Kidney glomerular epithelial cell (primary cell): ENCODE data around the gene CDC42EP1.

Experiments
- DNase-seq: peaks from one replicate; lab custom pipeline; 2025; lab: John Stamatoyannopoulos, UW

The CDC42EP1 gene

GRCh38 chr22:37560608-37561211 is 430 bp downstream of the CDC42EP1 start:
- DNase-seq = peak; percentile 41

DNA sequence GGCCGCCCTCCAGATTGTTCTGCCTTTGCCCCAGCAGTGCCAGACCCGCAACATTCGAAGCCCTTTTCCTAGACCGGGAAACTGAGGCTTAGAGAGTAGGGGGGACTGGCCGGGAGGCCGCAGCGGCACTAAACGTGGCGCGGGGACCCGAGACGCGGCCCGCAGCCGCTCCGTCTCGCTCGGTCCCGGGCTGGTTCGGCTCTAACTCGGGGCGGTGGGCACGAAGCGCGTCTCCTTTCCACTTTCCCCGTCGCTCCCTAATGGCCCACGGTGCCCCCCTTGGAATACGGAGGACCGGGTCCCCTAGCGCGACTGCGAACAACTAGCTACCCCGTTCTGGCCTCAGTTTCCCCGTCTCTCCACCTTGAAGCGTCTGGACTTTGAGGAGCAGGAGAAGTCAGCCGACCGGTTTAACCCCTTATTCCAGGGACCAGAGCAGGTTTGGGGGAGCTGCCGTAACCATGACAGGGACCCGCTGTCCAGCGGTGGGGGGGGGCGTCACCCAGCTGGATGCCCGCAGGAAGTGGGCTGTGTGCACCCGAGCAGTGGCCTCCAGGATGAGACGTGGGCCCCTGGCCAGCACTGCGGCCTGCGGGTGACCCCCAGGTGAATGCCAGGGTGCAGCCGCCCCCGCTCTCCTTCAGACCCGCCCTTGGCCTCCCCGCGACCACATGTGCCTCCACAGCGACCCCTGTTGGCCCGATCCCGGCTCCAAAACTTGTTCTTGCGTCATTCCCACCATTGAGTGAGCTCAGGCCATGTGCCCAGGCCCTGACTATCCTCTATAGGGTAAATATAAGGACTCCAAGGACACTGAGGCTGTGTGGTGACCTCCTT is 1.1 kb downstream of the CDC42EP1 start:
- DNase-seq = peak; percentile 81

- DNase-seq = no peak
These were observed 2.0 kb downstream of the CDC42EP1 start for GRCh38 chr22:37562049-37562875.

GRCh38 chr22:37563153-37564081 is 3.1 kb downstream of the CDC42EP1 start:
- peak; percentile 98 for DNase-seq

DNA sequence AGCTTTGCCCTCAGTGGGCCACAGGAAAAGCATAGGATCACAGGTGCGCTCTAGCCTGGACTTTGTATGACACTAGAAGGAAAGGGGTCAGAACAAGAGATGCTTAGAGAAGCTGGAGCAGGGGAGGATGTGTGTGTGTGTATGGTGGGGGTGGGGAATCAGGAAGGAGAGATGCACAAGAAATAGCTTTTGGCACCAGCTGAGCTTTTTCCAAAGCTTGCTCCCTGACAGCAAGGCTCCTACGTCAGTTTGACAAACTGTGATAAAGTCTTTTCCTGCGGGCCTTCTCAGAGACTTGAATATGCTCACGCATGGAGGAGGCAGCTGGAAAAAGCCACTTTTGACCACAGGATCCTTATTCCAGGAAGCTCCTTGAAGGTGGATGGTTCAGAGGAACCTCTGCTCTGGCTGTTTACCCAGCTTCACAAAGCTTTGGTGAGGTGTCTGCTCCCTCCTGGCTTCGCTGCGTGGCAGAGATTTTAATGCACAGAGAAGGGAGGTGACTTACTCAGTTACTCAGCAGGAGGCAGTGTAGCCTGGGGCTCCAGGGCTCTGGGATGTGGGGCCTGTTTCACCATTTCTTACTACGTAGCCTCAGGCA is 3.9 kb downstream of the CDC42EP1 start:
- DNase-seq = peak; percentile 34

DNA sequence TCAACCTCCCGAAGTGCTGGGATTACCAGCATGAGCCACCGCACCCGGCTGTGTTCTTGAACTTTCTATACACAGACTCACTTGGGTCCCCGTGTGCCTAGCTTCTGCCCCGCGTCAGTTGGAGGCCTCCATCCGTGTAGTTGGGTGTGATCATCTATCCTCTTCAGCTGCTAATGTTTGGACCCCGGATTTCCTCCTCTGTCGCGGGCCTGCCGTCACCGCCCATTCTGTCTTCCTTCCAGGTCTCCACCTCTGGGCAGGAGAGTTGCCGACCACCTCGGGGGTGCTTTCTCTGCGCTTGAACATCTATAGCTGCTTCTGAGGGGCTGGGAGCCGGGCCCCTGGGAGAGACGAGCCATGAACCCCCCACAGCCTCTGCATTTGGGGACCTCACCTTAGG is 5.5 kb downstream of the CDC42EP1 start:
- DNase-seq = no peak

DNA sequence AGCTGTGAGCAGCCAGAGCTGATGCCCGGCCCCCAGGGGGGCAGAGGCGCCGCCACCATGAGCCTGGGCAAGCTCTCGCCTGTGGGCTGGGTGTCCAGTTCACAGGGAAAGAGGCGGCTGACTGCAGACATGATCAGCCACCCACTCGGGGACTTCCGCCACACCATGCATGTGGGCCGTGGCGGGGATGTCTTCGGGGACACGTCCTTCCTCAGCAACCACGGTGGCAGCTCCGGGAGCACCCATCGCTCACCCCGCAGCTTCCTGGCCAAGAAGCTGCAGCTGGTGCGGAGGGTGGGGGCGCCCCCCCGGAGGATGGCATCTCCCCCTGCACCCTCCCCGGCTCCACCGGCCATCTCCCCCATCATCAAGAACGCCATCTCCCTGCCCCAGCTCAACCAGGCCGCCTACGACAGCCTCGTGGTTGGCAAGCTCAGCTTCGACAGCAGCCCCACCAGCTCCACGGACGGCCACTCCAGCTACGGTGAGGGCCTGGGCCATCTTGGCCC is 6.1 kb downstream of the CDC42EP1 start:
- no peak for DNase-seq

DNA sequence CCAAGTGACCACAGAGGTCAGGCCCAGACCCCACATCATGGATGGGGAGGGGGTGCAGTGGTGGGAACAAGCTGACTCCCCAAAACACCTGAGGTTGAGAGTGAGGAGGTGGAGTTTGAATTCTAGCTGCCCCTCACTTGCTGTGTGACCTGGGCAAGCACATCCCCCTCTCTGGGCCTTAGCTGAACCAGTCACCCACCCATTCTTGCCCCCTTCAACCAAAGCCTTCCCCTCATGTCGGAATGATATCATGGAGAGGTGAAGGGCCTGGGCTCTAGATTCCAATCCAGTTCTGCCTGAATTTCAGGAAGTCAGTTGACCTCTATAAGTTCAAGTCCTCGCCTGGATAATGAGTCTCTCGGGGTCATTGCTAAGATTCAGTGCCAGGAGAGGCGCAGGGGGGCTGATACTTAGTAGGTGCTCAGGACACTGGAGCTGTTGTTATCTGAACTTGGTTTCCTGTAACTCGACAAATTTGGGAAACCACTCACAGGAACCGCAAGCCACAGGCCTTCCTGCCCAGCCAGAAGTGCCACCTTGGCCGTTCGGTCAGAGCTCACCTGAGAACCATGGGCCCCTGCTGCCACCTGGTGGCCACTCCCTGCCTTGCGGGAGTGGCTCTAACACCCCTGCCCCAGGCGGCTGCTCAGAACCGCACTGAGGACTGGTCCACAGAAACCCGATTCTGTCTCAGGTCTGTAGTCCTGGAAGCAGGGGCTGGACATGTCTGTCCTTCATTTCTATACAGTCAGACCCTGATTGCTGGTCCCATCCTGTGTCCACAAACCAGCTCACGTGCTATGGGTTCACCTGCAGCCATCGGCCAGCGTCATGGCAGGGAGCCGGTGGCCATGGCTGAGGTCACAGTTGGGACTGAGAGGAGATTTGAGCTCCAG is 6.9 kb downstream of the CDC42EP1 start:
- DNase-seq = peak; percentile 50

DNA sequence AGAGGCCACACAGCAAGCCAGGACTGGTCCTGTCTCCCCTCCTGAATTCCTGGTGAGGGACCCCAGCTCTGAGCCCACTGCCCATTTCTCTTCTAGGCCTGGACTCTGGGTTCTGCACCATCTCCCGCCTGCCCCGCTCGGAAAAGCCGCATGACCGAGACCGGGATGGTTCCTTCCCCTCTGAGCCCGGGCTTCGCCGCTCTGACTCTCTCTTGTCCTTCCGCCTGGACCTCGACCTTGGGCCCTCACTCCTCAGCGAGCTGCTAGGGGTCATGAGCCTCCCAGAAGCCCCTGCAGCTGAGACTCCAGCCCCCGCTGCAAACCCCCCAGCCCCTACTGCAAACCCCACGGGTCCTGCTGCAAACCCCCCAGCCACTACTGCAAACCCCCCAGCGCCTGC is 7.7 kb downstream of the CDC42EP1 start:
- DNase-seq = no peak

- DNase-seq = no peak
These were observed 8.2 kb downstream of the CDC42EP1 start for GRCh38 chr22:37568448-37569008.

DNA sequence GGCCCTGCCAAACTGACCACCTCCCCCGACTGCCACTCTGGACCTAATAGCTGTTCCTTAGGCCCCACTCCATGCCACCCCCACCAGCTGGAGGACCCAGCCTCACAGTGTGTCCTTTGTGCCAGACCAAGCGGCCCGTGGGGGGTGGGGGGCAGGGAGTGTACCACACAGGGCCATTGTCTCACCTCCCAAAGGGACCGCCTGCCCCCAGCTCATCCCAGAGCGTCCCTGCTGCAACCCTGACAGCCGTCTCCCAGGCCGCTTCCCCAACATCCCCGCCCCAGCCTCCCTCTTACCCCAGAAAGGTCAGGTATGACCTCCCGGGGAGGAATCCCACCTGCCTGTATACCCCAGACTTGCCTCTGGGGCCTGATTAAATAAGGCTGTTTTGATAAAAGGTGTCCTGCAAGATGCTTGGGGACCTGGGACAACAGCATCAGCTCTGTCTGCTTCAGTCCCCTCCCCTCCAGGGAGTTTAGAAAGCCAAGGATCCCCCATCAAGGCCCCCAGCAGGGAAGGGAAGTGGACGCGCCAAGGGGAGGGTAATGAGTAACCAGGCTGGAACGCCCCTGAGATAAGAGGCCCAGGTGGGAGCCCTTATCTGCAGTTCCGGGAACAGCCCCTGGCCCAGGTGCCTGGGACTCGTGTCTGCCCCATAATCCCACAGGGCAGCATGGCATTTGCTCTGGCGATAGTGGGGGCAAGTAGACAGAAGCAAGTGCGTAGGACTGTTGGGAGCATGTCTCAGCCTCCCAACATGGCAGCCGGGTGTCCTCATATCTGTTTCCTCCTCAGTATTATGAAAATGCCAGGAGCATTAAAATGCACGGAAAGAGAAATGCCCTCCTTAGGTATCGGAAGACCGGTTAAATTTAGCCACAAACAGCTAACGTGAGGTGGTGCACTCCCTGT is 9.0 kb downstream of the CDC42EP1 start:
- no peak for DNase-seq

- DNase-seq = no peak
These were observed 9.8 kb downstream of the CDC42EP1 start for GRCh38 chr22:37569921-37570660.

DNA sequence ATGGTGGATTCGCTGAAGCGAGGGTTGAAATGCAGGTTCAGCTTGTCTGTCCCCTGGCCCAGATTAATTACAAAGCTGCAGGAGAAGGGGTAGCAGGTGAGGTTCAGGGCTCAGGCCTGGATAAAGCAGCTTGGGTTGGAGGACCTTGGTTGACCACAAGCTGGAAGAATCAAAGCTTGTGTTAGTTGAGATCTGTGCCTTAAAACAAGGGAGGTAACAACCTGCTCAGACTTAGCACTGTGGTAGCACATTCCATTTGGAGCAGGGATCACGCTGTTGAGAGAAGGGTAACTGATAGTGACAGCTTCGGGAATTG is 10.3 kb downstream of the CDC42EP1 start:
- no peak for DNase-seq

- DNase-seq = peak; percentile 39
These were observed 11.1 kb downstream of the CDC42EP1 start for GRCh38 chr22:37571258-37571991.

DNA sequence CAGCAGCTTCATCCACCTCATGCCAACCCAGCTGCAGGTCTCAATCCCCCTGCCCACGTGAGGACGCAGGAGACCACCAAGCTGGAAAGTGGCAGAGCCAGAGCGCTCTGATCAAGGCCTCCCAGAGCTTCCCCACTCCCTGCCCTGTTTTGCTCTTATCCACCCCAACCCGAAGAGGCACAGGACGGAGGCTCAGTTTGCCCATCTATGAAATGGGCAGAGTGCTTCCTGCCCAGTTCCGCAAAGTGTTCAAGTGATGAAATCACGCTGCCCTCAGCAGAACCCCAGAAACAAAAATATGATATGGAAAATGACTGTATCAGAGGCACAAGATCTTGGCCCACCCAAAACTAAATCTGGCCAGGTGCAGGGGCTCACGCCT is 11.7 kb downstream of the CDC42EP1 start:
- DNase-seq = no peak

GRCh38 chr22:37575490-37576003 is 15.3 kb downstream of the CDC42EP1 start:
- no peak for DNase-seq

DNA sequence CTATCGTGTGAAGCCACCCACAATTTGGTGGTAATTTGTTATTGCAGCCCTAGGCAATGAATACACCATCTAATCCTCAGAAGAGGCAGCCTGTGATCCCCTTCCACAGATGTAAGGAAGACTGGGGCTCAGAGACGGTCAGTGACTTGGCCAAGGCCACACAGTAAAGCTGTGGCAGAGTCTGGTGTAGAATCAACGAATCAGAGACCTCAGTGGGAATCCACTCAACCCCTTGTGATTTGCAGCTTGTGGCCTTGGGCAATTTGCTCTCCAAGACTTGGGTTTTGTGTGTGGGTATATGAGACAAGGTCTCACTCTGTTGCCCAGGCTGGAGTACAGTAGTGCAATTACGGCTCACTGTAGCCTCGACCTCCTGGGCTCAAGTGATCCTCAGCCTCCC is 17.7 kb downstream of the CDC42EP1 start:
- DNase-seq = no peak
